Epithelial cell of proximal tubule (primary cell): ENCODE measurements around the gene ABCA8. TPM values are rescaled to one million over a fixed set of nuclear protein-coding genes. Genes with fewer than 3 reads are reported as not detected.

Experiments
- DNase-seq: peaks from one replicate; pipeline ENCODE4 v3.0.0-alpha.2; 2011; ENCODE audit warnings: low read depth
- H3K4me3 ChIP-seq: 2 replicates; pipeline ENCODE4 v1.5.1; 2011; ENCODE audit warnings: low read depth, mild to moderate bottlenecking, low read length
- CTCF ChIP-seq: conservative IDR thresholded peaks from 2 replicates; pipeline ENCODE4 v1.5.1; 2012; ENCODE audit warnings: low read depth, mild to moderate bottlenecking, low read length
- total RNA-seq: library from RNA; depleted of rRNA; stranded (reverse); fragments of >200 nt; gene quantifications from 2 replicates; pipeline ENCODE4 v1.2.3, GENCODE V29; 2015

Gene ABCA8
- total RNA-seq, 1 donor from 2014 or later: not detected

- H3K4me3 ChIP-seq: no peak overlapping the region
- TF ChIP-seq CTCF: no peak
- no peak for DNase-seq
Observed at GRCh38 chr17:68867759-68868516, 87.3 kb downstream of the ABCA8 start.

GRCh38 chr17:68865584-68865983 is 89.6 kb downstream of the ABCA8 start:
- no peak for TF ChIP-seq CTCF
- H3K4me3 ChIP-seq: no peak overlapping the region
- no peak for DNase-seq

- no peak for TF ChIP-seq CTCF
- H3K4me3 ChIP-seq: no peak overlapping the region
- DNase-seq: no peak
Observed at GRCh38 chr17:68863091-68863652, 92.0 kb downstream of the ABCA8 start.

- no peak for TF ChIP-seq CTCF
- DNase-seq: no peak
- no peak overlapping the region for H3K4me3 ChIP-seq
Observed at GRCh38 chr17:68861602-68862001, 93.6 kb downstream of the ABCA8 start.

GRCh38 chr17:68860941-68861340 is 94.3 kb downstream of the ABCA8 start:
- no peak overlapping the region for H3K4me3 ChIP-seq
- no peak for TF ChIP-seq CTCF
- no peak for DNase-seq

GRCh38 chr17:68854452-68854851 is 100.7 kb downstream of the ABCA8 start:
- TF ChIP-seq CTCF: no peak
- DNase-seq: no peak
- H3K4me3 ChIP-seq: no peak overlapping the region

- no peak for TF ChIP-seq CTCF
- no peak for DNase-seq
- no peak overlapping the region for H3K4me3 ChIP-seq
Observed at GRCh38 chr17:68853439-68853838, 101.8 kb downstream of the ABCA8 start.
